Gastrocnemius medialis (tissue), 4 donors: ENCODE results near the gene TRIM29. TPM values are rescaled to one million over a fixed set of nuclear protein-coding genes. Genes with fewer than 3 reads are reported as not detected.

ENCODE experiments used
- ATAC-seq, 2 donors: fragments of 150-250 bp; one replicate each; pipeline ENCODE4 v1.9.1; 2016
- DNase-seq, 2 donors: peaks; one replicate each; pipeline ENCODE4 v3.0.0-alpha.2; 2019
- H3K27ac ChIP-seq, 4 donors: fragments of 200-600 bp; sonication (generic); 1 replicate in 1 of 4; 2 replicates in 3 of 4; pipeline ENCODE4 v1.5.1; 2016 to 2018; ENCODE audit warnings: mild to moderate bottlenecking in 2 of 4, moderate library complexity in 1 of 4
- H3K27me3 ChIP-seq, 3 donors: fragments of 200-600 bp; sonication (generic) in 2 of 3; 1 replicate in 1 of 3; 2 replicates in 2 of 3; pipeline versions ENCODE4 v1.5.1 to v1.6.0; 2016 to 2019; ENCODE audit warnings: mild to moderate bottlenecking in 1 of 3, moderate library complexity in 1 of 3
- H3K36me3 ChIP-seq, 2 donors: fragments of 200-600 bp; sonication (generic) in 1 of 2; one replicate each; pipeline ENCODE4 v1.5.1; 2017 to 2018
- H3K4me1 ChIP-seq, 2 donors: fragments of 200-600 bp; sonication (generic) in 1 of 2; one replicate each; pipeline ENCODE4 v1.5.1; 2016 to 2017; ENCODE audit warnings: mild to moderate bottlenecking in 2 of 2
- H3K4me3 ChIP-seq, 4 donors: fragments of 200-600 bp; sonication (generic) in 3 of 4; 1 replicate in 1 of 4; 2 replicates in 3 of 4; pipeline ENCODE4 v1.5.1; 2016 to 2019; ENCODE audit warnings: mild to moderate bottlenecking in 2 of 4
- H3K9me3 ChIP-seq, 3 donors: fragments of 200-600 bp; sonication (generic) in 2 of 3; 1 replicate in 1 of 3; 2 replicates in 2 of 3; pipeline ENCODE4 v1.5.1; 2016 to 2019
- POLR2A ChIP-seq, 2 donors: fragments of 450-650 bp; IDR thresholded peaks; one replicate each; pipeline ENCODE4 v1.6.1; 2017; ENCODE audit warnings: antibody characterized with exemption in 2 of 2, mild to moderate bottlenecking in 2 of 2, moderate library complexity in 2 of 2
- in situ Hi-C, 4 donors: fragments of 200-750 bp; cut with MboI; loops; one replicate each; pipeline versions ENCODE4 v1.15.0 to v1.8.0; 2017; ENCODE audit warnings: low sequenced_read_pairs in 4 of 4
- intact Hi-C: fragments of 100-400 bp; cut with DNase I; formaldehyde crosslinking; loops from one replicate; pipeline ENCODE4 v1.15.1; 2023; ENCODE audit warnings: low total_unique reads
- total RNA-seq, 4 donors: library from RNA; depleted of rRNA; stranded (reverse); fragments of >200 nt; gene quantifications; one replicate each; pipeline versions ENCODE4 v1.1.0 to v1.2.3, GENCODE V29; 2016
- TF ChIP-seq, protein P1 (sequence below), 5 experiments: fragments of 450-650 bp in 3 of 5; fragments of 200-600 bp in 2 of 5; sonication (generic) in 2 of 5; IDR thresholded peaks in 4 of 5; conservative IDR thresholded peaks in 1 of 5; 1 replicate in 4 of 5; 2 replicates in 1 of 5; pipeline ENCODE4 v1.5.1; 2016 to 2019; ENCODE audit warnings: antibody characterized with exemption in 5 of 5, mild to moderate bottlenecking in 3 of 5, moderate library complexity in 3 of 5

TRIM29 gene
- total RNA-seq, 4 donors from 2014 or later = 0.65 to 2.9 (median 0.95) TPM; not detected in 1

DNA sequence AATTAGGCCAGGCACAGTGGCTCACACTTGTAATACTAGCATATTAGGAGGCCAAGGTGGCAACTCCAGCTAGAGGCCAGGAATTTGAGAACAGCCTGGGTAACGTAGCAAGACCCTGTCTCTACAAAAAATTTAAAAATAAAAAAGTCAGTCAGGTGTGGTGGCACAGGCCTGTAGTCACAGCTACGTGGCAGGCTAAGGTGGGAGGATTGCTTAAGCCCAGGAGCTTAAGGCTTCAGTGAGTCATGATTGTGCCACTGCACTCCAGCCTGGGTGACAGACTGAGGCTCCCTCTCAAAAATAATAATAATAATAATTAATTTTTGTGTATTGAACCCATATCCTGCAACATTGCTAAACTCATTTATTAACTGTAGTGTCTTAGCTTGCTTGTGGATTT lies 15.3 kb upstream of the TRIM29 start:
- Histone ChIP-seq H3K36me3 (no peaks in the 10 kb centered on the region), H3K4me3 (no peak overlapping the region), H3K27me3 (peaks cover 0 to 14% (median 4%) of the 10 kb centered on the region in 3 donors), H3K9me3 (no peaks in the 10 kb centered on the region), H3K4me1 (no peaks in the 10 kb centered on the region), H3K27ac (no peak overlapping the region)
- intact Hi-C loops = no loop called here
- ATAC-seq (no peak), DNase-seq (no peak)
- no peak for TF ChIP-seq POLR2A (IDR thresholded peaks at IDR 0.05)
- TF ChIP-seq, protein P1, sequence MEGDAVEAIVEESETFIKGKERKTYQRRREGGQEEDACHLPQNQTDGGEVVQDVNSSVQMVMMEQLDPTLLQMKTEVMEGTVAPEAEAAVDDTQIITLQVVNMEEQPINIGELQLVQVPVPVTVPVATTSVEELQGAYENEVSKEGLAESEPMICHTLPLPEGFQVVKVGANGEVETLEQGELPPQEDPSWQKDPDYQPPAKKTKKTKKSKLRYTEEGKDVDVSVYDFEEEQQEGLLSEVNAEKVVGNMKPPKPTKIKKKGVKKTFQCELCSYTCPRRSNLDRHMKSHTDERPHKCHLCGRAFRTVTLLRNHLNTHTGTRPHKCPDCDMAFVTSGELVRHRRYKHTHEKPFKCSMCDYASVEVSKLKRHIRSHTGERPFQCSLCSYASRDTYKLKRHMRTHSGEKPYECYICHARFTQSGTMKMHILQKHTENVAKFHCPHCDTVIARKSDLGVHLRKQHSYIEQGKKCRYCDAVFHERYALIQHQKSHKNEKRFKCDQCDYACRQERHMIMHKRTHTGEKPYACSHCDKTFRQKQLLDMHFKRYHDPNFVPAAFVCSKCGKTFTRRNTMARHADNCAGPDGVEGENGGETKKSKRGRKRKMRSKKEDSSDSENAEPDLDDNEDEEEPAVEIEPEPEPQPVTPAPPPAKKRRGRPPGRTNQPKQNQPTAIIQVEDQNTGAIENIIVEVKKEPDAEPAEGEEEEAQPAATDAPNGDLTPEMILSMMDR (IDR thresholded peaks at IDR 0.05 in 4 of 5, conservative IDR thresholded peaks at IDR 0.05 in 1 of 5) = no peak
- in situ Hi-C loops = no loop called here

DNA sequence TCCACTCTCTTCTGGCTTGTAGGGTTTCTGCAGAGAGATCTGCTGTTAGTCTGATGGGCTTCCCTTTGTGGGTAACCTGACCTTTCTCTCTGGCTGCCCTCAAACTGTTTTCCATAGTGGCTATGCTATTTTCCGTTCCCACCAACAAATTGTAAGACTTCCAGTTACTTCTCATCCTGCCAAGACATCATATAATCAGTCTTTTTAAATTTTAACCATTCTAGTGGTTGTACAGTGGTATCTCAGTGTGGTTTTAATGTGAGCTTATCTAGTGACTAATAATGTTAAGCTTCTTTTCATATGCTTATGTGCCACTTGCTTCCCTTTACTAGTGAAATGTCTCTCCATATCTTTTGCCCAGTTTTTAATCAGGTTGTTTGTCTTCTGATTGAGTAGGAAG lies 13.6 kb upstream of the TRIM29 start:
- H3K36me3 ChIP-seq = no peaks in the 10 kb centered on the region
- H3K4me1 ChIP-seq = no peaks in the 10 kb centered on the region
- DNase-seq (no peak), ATAC-seq (no peak)
- no peak overlapping the region for H3K27ac ChIP-seq
- intact Hi-C loops = no loop called here
- in situ Hi-C loops = no loop called here
- no peaks in the 10 kb centered on the region for H3K9me3 ChIP-seq
- peaks cover 10 to 17% (median 12%) of the 10 kb centered on the region in 3 donors for H3K27me3 ChIP-seq
- no peak overlapping the region for H3K4me3 ChIP-seq
- TF ChIP-seq POLR2A (IDR thresholded peaks at IDR 0.05) = no peak
- TF ChIP-seq, protein P1 (IDR thresholded peaks at IDR 0.05 in 4 of 5, conservative IDR thresholded peaks at IDR 0.05 in 1 of 5) = no peak

DNA sequence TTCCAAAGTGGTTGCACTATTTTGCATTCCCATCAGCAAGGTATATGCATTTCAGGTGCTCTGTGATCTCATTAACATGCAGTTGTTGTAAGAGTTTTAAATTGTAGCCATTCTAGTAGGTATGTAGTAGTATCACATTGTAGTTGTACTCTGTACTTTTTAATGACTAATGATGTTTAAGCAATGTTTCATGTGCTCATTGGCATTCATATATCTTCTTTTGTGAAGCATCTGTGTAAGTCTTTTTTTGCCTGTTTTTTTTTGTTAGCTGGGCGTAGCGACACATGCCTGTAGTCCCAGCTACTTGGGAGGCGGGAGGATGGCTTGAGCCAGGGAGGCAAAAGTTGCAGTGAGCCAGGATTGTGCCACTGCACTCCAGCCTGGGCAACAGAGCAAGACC lies 11.3 kb upstream of the TRIM29 start:
- H3K36me3 ChIP-seq = no peaks in the 10 kb centered on the region
- TF ChIP-seq, protein P1 (IDR thresholded peaks at IDR 0.05 in 4 of 5, conservative IDR thresholded peaks at IDR 0.05 in 1 of 5) = no peak
- no peak for TF ChIP-seq POLR2A (IDR thresholded peaks at IDR 0.05)
- DNase-seq = no peak
- in situ Hi-C loops = no loop called here
- H3K27ac ChIP-seq = no peak overlapping the region
- H3K9me3 ChIP-seq = no peaks in the 10 kb centered on the region
- no peaks in the 10 kb centered on the region for H3K4me1 ChIP-seq
- intact Hi-C loops = no loop called here
- ATAC-seq = no peak
- H3K27me3 ChIP-seq = peaks cover 12 to 22% (median 18%) of the 10 kb centered on the region in 3 donors
- H3K4me3 ChIP-seq = no peak overlapping the region

DNA sequence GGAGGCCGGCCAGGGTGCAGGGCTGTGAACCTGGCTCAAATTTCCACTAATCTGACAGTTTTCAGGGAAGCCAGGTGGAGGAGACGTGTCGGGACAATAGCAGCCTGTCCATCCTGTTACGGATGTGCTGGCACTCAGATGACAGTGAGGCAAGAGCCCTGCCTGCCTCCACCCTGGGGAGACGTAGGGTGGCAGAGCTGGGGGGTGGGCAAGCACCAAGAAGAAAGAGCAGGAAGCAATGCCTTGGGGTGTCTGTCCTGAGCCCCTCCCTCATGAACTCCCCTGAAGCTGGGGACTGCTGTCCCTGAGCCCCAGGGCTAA lies 10.0 kb upstream of the TRIM29 start:
- in situ Hi-C loops (no loop called here), intact Hi-C loops (no loop called here)
- DNase-seq (no peak), ATAC-seq (no peak)
- Histone ChIP-seq H3K36me3 (no peaks in the 10 kb centered on the region), H3K9me3 (no peaks in the 10 kb centered on the region), H3K27me3 (peaks cover 12 to 23% (median 22%) of the 10 kb centered on the region in 3 donors), H3K4me3 (no peak overlapping the region), H3K27ac (no peak overlapping the region), H3K4me1 (no peaks in the 10 kb centered on the region)
- TF ChIP-seq, protein P1 (IDR thresholded peaks at IDR 0.05 in 4 of 5, conservative IDR thresholded peaks at IDR 0.05 in 1 of 5) = no peak
- no peak for TF ChIP-seq POLR2A (IDR thresholded peaks at IDR 0.05)
